Fibroblast of skin of back (primary cell): Measurements from ENCODE around the gene DUXA. TPM values are rescaled to one million over a fixed set of nuclear protein-coding genes. Genes with fewer than 3 reads are reported as not detected.
"Not testable (repeated sequence)": the region's sequence is repeated elsewhere in the genome, so short reads cannot be mapped to it uniquely, and the experiment has no call there.

Experiments
- DNase-seq: peaks from one replicate; pipeline ENCODE4 v3.0.0-alpha.2; 2013
- polyA plus RNA-seq, 2 experiments: library from polyadenylated mRNA; unstranded; fragments of 120-200 nt; gene quantifications; one replicate each; pipeline ENCODE4 v1.2.1, GENCODE V29; 2013; ENCODE audit not compliant: insufficient read length in 2 of 2

The DUXA gene
- not detected for polyA plus RNA-seq (2013, experiment 1 of 2; ENCODE audit: insufficient read length)
- not detected for polyA plus RNA-seq (2013, experiment 2 of 2; ENCODE audit: insufficient read length)

DNA sequence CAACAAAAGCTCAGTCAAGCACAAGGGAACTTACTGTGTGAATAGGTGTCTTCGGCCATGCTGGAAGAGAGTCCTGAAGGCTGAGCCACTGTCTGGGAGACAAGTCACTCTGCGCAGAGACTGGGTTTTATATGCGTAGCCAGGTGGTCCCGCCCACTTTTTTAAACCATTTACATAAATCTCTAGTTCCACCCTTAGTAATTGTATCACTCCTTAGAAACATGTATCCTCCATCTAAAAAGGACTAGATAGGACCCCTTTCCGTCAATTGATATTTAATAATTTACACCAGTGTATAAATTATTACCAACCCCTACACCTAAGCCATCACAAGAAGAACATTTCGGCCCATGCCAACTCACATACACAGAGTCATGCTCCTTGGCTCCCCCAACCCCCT is at the start of gene DUXA:
DUXA (minus strand) TSS at position 101 of the 400 bp plus-strand sequence; CDS start at position 59, 42 bp downstream.
- no peak for DNase-seq

DNA sequence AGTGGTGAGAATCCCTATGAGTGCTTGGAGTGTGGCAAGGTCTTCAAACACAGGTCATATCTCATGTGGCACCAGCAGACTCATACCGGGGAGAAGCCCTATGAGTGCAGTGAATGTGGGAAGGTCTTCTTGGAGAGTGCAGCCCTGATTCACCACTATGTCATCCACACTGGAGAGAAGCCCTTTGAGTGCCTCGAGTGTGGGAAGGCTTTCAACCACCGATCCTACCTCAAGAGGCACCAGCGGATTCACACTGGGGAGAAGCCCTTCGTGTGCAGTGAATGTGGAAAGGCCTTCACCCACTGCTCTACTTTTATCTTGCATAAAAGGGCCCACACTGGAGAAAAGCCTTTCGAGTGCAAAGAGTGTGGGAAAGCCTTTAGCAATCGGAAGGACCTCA is 44.8 kb upstream of the DUXA start:
- DNase-seq: no peak

DNA sequence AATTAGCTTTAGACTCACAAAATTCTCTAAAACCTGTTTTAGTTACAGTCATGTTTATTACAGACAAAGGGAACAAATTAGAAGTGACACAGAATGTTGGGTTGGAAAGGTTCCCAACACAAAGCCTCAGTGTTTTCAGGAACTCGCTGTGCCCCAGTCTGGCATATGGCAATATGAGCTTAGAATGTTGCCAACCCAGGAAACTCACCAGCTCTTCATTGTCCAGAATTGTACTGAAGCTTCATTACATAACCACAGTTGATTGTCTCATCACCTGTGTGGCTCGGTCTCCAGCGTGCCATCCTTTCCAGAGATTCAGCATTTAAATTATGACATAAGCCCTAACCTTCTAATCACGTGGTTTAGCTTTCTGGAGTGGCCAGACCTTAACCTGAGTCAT is 43.1 kb upstream of the DUXA start:
- DNase-seq: no peak

DNA sequence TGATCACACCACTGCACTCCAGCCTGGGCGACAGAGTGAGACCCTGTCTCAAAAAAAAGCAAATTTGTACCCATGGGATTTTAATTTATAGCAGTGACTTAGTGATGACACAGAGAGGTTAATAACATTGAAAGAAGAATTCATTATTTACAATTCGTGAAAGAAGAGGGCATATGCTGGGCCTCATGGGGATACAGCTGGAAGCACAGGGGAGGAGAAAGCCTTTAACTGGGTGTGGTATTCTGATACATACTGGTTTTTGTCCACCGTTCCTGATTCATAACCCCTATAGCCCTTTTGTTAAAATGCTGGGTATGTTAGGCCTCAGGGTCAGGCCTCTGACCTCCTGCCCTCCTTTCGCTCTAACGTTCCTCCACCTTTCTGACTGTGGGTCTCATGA is 34.9 kb upstream of the DUXA start:
- DNase-seq: no peak

DNA sequence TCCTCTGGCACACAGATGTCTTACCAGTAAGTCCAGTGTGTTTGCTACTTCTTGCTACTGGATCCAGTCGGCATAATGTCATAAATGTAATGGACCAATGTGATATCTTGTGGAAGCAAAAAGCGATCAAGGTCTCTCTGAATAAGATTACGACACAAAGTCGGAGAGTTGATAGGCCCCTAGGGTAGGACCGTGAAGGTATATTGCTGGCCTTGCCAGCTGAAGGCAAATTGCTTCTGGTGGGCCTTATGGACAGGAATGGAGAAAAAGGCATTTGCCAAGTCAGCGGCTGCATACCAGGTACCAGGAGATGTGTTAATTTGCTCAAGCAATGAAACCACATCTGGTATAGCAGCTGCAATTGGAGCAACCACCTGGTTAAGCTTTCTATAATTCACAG is 30.6 kb upstream of the DUXA start:
- DNase-seq: not testable (repeated sequence)

DNA sequence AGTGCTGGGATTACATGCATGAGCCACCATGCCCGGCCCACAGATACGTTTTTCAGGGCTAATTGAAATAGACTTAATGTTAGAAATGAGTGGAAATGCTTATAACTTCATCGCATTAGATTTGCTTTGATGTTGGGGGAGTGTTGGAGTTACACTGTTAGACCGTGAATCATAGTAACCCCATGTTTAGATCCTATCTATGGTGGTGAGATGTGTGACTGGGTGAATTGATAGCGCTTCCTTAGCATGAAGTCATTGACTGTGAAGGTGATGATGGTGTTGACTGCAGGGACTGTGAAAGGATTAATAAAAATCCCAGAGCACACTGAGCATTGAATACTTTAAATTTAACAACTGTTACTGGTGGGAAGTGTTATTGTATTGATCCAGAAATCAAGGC is 25.7 kb upstream of the DUXA start:
- no peak for DNase-seq

DNA sequence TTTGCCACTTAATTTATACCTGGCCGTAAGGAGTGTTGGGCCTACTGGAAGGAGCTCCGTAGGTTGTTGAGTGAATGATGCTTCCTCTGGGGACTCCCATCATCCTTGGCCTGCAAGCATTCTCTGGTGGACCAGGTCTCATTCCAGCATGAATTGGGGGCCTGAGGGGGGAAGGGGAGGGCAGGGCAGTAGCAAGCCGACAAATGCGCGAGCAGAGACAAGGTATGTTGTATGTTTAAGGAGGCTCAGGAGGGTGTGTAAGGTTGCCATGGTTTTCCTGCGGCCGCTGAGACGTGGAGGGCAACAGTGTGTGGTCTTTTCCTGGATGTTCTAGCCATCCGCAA is 24.8 kb upstream of the DUXA start:
- no peak for DNase-seq

DNA sequence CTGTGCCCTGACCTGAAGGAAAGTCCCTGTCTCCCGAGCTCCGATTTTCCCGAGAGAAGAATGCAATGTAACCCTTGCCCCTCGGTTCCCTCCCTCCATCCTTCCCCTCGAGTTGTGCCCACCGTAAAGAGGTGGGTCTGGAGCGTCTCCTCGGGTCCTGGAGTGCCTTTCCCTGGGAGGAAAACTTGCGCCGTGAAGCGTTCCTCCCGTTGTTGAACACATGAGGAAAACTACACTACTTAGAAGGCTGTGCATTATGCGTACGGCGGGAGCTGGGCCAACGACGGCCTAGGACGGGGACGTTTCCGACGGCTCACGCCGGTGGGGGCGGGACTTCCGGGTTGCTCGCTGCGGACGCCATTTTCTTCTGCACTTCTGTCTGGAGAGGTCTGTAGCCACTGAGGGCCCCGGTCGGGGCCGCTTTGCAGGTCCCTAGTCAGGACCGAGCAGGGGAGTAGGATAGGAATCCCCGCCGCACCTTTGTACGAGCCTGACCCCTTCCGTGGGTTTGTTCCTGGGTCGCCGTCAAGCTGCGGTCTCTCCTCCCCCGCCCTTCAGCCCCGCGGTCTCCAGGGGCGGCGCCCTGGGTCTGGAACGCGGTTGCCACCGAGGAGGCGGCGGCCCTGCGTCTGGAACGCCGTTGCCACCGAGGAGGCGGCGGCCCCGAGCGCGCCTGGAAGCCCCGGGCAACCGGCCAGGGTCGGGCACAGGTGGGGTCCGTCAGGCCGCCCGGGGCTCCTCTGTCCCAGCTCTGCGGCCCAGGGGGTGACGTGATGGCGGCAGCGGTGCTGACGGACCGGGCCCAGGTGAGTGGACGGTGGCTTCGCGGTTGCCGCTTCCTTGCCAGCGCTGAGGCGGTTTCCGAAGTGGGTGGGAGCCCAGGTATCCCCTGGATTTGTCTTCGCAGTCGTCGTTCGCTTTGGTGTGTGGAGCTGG is 24.1 kb upstream of the DUXA start, which contains the start of gene ZNF264:
ZNF264 (plus strand) TSS at position 360 of the 936 bp plus-strand sequence; CDS start at position 774, 414 bp downstream.
- DNase-seq: peak; percentile 88

DNA sequence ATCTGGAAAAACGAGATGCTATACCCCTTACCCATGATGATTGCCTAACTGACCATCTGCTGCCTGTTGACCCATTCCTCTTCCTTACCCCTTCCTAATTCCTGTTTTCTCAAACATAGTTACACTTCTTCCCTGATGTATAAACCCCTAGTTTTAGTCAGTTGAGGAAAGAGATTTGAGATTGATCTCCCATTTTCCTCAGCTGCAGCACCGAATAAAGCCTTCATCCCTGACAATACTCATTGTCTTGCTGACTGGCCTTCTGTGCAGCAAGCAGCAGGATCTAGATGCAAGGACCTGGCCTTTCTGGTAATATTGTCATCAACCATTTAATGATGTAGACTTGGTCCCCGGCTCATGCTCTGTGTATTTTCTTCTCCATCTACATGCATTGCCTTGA is 23.0 kb upstream of the DUXA start:
- no peak for DNase-seq

DNA sequence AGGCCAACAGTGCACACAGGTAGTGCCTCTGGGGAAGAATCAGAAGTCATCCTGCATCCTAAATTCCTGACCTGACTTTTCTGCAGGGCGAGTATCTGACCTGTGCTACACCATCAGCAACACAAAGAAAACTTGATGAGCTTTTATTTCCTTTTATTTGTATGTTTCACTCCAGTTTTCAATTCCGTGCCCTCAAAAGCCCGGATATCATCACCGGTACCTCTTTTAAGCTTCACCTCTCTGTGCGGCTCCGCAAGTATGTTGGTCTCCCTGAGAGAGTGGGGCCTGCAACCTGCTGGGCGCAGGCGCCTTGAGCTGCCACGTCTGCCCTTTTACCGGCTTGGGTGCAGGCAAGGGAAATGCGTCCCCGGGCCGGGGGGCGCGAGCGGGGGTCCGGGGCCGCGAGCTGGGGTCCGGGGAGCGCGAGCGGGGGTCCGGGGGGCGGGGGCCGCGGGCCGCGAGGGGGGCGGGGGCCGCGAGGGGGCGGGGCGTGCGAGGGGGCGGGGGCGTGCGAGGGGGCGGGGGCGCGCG is 4.3 kb upstream of the DUXA start:
- peak; percentile 26 for DNase-seq

DNA sequence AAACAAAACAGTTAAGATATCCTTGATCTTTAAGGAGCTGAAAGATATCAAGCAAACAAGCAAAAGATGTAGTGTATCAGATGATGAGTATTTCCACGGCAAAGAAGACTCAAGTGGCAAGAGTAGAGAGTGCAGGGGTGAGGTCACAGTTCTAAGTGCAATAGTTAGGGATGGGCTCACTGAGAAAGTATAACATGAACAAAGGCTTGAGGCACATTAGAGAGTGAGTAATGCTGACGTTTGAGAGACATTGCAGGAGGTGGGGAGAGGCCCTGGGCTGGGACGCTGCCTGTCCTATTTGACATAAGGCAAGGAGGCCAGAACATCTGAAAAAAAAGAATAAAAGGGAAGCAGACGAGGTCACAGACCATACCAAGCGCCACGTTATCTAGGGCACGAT is 1.4 kb downstream of the DUXA start:
- no peak for DNase-seq

DNA sequence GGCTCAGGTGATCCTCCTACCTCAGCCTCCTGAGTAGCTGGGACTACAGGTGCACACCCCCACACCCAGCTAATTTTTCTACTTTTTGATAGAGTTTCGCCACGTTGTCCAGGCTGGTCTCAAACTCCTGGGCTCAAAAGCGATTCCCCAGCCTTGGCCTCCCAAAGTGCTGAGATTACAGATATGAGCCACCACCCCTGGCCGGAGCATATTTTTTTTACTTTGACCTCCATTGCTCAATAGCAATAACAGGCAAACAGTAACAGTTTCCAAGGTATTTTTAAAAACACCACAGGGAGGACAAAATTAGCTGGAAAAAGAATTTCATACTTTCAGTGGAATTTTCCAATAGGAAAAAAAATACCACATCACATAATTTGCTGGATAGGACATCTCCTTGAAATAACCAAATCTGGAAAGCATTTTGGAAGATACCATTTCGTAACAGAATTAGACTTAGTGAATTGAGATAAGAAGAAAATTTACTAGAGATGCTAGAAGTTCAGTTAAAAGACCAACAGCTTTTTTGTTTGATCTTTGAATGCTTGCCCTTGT is 5.2 kb downstream of the DUXA start:
- no peak for DNase-seq

DNA sequence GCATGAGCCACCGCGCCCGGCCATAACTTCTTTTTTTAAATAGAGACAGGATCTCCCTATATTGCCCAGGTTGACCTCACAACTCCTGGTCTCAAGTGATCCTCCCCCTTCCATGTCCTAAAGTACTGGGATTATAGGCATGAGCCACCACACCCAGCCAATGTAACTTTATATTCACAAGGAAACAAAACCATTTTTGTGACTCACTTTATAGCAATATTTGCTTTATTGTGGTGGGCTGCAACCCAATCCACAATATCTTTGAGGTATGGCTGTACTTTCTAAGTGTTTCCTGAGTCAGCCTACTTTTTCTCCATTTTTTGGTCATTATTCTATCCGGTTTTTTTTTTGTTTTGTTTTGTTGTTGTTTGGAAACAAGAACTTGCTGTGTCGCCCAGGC is 14.4 kb downstream of the DUXA start:
- DNase-seq: no peak

DNA sequence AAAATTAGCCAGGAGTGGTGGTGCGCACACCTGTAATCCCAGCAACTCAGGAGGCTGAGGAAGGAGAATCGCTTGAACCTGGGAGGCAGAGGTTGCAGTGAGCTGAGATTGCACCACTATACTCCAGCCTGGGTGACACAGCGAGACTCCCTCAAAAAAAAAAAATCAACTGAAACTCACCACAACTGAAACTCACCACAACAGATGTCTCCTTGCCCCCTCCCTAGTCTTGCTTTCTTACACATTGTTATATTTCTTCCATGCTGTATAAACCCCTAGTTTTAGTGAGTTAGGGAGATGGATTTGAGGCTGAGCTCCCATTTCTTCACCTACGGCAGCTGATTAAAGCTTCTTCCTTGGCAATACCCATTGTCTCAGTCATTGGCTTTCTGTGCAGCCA is 25.6 kb downstream of the DUXA start:
- DNase-seq: no peak

DNA sequence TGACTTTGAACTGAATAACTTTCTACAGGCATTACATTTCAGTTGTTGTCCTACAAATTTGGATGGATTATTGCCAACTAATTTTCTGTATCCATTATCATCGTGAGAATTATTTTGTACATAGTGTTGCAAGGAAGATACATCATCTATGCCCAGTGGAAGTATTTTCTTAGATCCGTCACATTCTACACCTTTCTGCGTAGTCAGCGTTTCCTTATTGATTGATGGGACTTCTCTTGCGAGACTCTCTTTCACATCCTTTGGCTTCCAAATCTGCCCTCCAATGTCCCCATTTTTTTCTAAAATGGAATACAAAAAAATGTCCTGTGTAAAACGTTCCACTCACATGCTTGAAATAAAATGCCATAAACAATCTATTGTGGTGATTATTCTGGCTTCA is 31.5 kb downstream of the DUXA start:
- DNase-seq: no peak

DNA sequence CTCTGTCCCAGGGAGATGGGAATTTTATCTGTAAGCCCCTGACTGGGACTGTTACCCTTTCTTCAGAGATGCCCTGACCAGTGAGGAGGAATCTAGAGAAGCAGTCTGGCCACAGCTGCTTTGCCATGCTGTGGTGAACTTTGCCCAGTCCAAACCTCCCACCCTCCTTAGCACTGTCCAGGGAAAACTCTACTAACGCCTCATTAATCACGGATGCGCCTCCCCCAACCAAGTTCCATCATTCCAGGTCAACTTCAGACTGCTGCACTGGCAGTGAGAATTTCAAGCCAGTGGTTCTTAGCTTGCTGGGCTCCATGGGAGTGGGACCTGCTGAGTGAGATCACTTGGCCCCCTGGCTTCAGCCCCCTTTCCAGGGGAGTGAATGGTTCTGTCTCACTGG is 39.9 kb downstream of the DUXA start:
- DNase-seq: not testable (repeated sequence)

DNA sequence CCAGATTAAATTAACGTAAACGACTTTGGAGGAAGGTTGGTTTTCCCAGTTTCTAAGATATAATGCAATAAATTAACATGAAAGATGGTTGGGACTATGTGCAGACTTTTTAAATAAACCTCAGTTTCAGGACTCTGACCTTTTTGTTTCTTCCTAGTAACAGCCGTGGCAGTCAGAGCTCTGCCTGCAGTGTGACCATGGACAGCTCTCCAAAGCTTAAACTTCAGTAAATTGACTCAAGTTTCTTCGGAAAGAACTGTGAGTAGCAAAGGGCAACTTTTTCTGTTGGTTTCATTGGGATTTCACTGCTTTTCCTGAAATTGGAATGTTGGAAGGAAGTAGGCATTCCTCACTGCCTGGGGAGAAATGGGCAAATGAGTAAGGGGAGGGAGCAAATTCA is 43.4 kb downstream of the DUXA start:
- no peak for DNase-seq

DNA sequence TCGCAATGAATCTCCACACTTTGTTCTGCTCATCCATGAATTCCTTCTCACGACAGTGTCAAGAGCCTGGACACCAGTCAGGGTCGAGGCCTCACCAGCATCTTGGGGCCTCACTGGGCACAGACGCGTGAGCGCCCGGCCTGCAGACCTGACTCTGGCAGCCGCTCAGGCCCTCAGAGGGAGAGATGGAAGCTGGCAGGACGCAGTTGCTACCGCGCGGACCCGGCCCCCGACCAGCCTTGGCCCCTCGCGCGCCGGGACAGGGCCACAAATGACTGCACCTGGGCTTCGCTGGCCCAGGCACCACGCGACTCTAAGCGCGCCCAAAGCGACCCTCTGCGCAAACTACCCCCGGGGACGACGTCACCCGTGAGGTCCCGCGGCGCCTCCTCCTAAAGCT is 48.4 kb downstream of the DUXA start:
- DNase-seq: no peak

DNA sequence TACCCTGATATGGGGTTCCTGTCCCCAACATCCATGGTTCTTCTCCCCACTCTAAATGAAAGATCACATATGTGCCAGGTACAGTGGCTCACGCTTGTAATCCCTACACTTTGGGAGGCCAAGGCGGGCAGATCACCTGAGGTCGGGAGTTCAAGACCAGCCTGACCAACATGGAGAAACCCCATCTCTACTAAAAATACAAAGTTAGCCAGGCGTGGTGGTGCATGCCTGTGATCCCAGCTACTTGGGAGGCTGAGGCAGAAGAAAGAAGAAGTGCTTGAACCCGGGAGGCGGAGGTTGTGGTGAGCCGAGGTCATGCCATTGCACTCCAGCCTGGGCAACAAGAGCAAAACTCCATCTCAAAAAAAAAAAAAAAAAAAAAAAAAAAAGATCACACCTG is 53.8 kb downstream of the DUXA start:
- DNase-seq: not testable (repeated sequence)

DNA sequence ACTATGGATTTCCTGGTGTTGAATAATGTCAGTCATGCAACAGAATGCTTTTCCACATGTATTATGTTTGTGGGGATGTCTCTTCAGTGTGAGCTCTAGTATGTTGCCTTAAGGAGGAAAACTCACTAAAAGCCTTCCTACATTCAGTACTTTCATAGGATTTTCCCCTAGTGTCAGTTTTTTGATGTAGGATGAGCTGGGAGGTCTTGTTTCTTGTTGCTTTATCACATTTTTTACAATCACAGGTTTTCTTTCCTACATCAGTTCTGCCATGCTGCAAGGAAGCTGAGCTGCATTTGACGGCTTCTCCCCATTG is 56.0 kb downstream of the DUXA start:
- no peak for DNase-seq

DNA sequence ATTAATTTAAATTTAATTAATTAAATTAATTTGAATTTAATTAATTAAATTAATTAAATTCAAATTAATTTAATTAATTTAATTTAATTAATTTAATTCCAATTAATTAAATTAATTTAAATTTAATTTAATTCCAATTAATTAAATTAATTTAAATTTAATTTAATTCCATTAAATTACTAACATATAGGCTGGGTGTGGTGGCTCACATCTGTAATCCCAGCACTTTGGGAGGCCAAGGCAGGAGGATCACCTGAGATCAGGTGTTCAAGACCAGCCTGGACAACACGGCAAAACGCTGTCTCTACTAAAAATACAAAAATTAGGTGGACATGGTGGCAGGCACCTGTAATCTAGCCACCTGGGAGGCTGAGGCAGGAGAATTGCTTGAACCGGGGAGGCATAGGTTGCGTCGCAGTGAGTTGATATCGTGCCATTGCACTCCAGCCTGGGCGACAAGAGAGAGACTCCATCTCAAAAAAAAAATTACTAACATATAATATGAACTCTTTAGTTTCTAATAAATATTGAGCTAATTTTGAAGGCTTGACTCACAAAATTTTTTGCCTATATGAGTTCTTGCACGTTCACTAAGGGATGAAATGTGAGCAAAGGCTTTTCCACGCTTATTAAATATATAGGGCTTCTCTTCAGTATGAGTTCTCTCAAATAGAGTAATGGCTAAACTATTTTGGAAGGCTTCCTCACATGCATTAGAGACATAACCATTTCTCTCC is 56.5 kb downstream of the DUXA start:
- DNase-seq: no peak

DNA sequence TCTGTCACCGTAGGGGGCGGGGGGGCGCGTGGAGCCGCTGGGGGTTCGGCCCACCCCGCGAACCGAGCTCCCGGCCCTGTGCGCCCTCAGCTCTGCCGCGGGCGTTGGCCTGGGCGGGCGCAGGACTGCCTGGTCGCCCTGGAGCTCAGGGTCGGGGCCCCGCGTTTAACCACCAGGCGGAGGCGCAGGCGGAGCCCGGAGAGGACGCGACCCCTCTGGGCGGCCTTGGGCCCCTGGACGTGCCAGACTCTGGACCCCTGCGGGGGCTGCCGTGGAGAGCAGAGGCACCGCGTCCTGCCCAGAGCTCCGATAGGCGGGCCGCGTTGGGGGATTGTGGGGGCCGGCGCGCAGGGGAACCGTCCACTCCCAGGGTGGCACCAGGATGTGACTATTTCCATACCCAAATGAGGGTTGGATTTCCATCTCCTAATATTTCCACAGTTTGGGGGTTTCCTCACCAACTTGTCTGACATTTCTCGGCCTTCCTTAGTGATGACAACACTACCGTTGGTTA is 60.5 kb downstream of the DUXA start:
- DNase-seq: no peak
